Activated CD4-positive, CD25-positive, alpha-beta regulatory T cell treated with anti-CD3 and anti-CD28 coated beads, Interleukin-2, amount 50 U/mL, for 72 hours (primary cell): ENCODE measurements around the gene SIAH2.

Source experiments
- DNase-seq: peaks from one replicate; pipeline ENCODE4 v3.0.0; 2021

The SIAH2 gene

DNA sequence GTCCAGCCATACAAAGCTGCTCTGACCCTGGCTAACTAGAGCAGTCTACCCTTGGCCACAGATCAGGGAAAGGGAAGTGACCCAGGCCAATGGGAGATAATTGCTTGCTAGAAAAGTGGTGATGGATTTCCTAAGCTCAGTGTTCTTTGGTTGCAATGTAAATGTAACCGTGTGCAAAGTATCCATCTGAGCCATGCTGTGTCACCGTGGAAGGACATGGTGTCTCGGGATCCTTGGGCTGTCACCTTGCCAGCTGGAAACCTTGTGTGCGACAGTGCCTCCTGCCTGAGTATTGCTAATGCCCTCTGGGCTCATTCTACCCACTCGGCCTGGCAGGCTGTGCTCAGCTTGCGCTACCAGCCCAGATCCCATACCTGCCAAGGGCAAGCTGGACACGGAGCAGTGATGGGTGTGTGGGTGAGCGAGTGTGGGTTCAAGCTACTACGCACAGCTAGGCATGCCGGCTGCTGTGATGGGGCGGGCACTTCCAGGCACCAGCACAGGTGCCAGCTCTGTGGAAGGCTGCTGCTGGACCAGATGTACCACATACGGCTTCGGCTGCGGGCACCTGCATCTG lies 10.7 kb upstream of the SIAH2 start:
- no peak for DNase-seq

DNA sequence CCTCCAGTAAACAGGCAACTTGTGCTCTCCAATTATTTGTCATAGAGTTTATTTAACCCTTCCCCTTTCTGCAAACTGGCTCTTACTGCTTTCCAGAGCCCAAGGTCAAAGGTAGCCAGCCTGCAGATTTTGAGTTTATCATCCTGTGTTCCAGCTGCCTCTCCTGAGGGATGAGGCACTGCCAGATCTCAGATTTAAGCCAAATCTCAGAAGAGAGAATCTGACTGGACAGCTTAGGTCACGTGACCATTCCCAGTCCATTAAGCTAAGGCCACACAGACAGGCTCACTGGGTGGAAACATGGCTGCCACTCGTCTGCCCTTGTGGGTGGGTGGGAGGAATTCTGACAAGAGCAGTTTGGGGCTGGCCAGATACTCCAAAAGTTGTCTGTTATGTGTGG lies 8.6 kb upstream of the SIAH2 start:
- no peak for DNase-seq

DNA sequence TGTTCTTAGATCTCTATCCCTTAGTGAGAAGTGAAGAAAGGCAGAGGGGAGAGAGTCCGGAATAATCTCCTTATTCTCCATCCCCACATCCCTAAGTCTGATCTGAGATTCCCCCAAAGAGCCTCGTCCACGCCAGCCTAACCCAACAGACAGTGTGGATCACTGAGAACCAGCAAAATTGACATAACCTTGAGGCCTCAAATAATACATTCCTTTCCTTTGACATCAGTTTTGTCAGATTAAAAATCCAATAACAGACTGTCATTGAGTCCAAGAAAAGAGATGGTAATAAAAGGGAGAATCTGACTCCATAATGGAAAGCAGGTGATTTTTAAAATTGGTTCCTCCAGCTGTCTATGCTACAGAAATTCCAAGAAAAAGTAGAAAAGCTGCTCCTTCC lies 7.7 kb upstream of the SIAH2 start:
- no peak for DNase-seq

DNA sequence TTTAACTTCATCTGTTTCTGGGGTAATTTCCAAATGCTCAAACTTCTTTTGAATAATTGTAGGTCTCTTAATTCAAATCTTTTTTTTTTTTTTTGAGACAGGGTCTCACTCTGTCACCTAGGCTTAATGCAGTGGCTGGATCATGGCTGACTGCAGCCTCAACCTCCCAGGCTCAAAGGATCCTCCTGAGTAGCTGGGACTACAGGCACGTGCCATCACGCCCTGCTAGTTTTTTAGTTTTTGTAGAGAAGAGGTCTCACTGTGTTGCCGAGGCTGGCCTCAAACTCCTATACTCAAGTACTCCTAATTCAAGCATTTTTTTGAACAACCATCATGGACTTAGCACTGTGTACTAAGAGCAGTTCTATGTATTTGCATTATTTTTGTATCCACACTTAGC lies 3.8 kb upstream of the SIAH2 start:
- DNase-seq = no peak

DNA sequence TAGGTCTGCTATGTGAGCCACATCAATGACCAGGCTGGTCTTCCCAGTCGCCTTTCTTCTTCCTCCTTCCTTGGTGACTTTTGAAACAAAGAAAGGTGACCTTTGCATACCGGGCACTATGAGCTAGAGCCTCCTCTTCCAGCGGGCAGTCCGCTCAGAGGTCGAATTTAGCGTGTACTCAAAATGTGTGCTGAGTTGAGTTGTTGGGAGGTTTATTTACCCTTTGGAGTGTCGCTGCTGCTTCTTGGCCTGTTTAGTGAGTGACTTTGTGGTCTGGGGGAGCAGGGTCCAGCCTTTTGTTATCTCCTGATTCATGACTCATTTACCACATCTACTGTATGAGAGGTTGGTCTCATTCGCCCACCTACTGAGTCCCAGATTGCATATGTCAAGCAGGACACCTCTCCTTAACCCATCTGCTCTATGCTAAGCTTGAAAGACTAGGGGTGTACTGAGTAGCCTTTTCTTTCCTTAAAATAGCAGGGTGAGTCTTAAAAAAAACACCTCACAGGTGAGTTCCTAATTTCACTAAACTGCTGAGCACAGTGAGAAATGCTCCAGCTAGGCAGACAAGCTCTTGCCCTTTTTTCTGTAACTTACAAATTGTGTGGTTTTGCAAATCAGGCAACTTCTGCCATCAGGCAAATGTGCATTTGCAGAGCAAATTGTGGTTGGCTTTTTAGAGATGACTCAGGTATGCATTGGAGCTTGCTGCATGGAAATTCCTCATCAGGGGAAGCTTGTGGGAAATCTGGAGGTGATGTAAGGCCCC lies 3.2 kb upstream of the SIAH2 start:
- no peak for DNase-seq

DNA sequence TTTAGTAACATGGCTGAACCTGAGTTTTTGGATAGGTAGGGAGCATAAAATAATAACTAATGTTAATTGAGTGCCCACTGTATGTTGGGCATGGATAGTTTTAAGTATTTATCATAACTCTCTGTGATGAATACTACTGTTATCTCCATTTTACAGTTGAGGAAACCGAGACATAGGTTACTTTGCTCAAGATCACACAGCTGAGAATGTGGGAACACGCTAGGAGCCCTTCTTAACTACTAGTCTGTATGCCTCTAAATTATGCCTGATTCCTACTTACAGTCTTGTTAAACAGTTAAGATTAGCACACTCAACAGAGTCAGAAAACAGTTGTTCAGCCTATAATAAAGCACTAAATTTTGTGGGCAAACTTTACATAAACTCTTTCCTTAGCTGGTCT lies 2.0 kb upstream of the SIAH2 start:
- no peak for DNase-seq

DNA sequence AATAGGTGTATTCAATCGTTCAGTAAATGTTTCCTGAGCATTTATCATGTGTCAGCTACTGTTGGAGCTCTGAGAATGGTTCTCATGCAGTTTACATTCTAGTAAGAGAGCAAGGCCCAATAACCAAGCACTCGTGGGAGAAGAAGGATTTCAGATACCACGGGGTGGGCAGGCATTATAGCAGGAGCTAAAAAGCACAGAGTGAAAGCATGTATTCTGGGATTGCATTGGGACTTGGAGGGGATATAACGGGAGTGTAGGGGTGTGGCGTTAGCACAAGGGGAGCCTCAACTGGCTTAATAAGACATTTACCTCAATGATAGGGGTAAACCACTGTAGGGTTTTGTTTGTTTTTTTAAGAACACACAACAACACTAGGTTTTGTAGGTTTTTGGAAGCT lies 1.6 kb upstream of the SIAH2 start:
- no peak for DNase-seq

DNA sequence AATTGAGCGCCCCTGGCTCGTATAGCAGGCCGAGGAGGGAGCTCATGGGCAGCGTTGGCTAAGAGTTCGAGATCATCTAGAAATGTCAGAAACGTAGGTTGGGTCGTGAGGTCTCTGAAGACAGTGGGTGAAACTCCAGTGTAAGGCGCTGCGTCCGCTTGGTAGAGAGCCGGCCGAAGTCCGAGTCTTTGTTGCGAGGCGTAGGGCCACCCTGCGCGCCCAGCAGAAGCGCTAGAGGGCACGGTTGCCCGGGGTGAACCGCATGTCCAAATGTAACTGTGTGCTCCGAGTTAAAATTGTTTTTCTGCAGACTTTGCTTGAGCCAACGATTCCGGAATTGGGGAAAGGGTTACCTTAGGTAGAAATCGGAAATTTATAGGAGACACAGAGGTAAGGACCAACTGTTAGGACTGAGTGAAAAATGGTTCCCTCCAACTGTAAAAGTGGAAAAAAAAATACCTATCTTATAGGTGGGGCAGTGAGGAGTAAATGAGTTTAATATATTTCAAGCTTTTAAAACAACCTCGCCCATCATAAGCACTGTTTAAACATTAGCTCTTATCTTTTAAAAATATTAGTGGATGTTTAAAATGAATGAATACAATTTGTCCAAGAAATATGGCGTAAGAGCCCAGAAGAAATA lies 993 bp upstream of the SIAH2 start:
- peak; percentile 63 for DNase-seq

DNA sequence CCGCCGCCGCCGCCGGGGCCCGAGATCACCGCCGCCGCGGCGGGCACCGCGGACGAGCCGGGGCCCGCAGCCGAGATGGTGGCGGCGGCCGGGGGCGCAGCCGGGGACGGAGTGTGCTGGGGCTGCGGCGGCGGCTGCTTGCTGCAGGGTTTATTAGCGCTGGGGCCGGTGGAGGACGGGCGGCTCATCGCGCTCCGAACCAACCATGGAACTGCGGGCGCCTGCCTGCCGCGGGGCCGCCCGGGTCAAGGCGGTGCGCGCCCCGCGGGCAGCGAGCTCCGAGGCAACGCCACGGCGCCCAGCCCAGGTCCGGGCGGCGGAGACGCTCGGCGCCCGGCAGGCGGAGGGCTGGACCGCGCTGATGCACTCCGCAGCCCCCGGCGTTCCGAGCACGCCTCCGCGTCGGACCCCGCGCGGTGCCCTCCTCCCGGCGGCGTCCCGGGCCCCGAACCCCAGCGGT lies 277 bp downstream of the SIAH2 start:
- DNase-seq = no peak

DNA sequence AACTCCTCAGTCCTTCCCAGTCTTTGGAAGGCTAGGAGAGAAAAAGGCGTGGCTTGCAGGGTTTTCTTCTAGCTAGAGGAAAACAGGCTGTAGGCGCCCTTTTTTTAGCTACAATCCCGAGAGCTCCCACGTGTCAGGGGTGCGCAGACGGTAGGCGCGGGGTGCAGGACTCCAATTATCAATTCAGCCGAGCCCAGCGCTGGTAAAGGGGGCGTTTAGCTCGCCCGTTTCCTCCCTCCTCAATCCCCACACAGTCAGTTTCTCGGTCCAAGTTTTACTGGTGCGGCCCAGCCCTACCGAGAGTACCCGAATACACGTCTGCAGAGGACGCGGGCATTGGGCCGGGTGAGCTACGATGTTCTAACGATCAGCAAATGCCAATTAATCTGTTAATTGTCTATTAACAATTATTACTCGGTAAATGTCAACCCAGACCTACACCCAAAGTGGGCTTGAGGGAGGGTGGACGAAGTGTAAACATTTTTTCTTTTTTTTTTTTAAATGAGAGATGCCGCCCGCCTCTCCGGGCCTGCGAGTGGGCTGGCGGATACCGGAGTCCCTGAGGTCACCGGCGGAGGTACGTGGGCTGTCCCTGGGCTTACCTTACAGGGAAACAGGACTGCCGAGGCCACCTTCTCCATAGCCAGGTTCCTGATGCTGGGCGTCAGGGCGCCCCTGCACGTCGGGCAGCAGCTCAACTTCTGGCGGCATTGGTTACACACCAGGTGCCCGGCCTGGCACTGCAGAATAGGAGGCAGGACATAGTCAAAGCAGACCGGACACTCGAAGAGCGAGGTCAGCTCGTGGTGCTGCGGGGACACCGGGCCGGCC lies 923 bp downstream of the SIAH2 start:
- DNase-seq = peak; percentile 55

DNA sequence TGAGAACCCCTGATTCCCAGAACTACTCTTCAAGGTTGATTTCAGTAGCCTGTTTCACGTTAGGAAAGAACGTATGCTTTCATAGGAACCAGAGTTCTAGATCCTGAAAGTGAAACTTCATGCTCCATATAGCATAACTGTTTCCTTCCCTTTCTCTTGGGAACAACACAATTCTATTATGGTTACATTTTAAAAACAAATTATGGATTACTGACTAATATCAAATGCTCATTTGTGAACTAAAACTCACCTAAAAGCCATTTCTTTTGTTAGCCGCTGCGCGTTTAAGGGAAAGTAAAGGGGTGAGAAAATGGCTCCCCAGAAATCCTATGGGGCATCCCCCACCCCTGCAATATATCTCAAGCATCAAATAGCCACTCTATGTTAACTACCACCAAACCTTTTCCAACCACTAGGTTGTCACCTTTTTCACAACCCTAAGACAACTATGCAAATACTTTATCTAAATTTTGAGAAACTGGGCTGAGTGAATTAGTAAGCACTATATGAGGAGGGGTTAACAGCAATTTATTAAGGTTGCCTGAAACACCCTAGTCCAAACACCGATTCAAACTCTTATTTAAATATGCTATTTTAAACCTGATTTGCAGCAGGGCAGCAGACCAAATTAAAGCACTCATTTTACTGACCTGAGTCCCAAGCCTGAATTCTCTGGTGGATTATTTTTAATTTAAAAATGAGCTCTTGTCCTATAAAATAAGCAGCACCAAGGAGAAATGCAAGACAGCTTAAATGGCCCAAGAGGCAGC lies 2.4 kb downstream of the SIAH2 start:
- DNase-seq = no peak

DNA sequence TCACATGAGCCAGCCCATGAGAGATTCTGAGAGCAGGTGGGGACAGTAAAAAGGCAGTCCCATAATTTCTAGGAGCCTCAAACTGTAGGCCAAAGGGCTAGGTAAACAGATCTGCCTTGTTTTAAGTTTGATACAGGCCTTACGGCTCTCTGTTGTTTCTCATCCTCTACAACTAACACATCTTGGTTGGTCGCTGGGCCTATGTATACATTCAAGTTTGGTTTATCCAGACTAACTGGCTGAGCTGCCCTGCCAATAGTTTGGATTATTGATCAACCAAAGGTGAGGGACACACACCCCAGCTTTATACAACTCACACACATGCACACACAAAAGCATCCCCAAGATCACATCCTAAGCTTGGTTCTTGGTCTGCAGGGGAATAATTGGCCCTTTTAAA lies 3.0 kb downstream of the SIAH2 start:
- DNase-seq = no peak

DNA sequence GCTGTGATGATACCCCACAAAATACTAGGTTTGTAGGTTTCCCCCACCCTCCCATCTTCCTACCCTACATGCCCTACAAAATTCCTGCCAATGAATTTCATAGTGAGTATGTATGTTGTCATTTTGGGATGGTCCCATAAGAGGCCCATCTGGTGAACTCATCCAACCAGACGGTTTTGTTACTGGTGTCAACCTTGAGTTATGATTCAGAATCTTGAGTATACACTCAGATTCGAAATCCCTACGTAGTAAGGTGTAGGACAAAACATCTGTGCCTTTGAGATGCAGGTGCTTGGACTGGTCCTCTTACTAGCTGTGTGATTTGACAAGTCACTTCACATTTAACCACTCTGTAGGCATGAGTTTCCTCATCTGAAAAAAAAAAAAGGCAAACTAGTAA lies 3.6 kb downstream of the SIAH2 start:
- DNase-seq = no peak

DNA sequence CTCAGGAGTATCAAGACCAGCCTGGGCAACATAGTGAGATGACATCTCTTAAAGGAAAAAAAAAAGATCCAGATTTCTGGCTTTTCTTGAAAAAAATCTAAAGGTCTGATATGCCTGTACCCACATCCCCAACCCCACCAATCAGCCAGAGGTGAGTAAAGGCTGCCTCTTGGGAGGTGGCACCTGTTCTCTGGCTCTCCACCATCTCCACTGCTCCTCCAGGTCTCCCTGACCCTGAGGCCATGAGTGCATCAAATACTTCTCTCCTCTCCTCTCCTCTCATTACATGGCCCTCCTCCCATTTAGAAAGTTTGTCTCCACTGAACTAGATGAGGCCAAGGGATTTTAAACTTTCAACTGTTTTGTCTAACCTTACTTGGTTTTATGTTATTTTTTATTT lies 5.2 kb downstream of the SIAH2 start:
- DNase-seq = no peak

DNA sequence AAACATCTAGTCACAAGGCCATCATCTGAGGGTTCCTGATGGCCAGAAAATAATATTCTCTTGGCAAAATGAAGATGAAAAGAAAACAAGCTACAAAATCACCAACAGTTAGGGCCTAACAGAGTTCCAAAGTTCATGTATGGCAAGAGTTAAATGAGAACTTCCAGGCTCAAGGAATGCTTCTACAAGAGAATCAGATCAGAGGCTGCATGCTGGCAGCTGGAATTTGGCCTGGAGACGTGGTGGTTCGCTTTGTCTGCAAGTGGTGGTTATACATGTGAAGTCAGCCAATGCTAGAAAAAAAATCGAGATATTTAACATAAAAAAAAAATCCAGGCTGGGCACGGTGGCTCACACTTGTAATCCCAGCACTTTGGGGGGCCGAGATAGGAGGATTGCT lies 5.6 kb downstream of the SIAH2 start:
- DNase-seq = no peak

DNA sequence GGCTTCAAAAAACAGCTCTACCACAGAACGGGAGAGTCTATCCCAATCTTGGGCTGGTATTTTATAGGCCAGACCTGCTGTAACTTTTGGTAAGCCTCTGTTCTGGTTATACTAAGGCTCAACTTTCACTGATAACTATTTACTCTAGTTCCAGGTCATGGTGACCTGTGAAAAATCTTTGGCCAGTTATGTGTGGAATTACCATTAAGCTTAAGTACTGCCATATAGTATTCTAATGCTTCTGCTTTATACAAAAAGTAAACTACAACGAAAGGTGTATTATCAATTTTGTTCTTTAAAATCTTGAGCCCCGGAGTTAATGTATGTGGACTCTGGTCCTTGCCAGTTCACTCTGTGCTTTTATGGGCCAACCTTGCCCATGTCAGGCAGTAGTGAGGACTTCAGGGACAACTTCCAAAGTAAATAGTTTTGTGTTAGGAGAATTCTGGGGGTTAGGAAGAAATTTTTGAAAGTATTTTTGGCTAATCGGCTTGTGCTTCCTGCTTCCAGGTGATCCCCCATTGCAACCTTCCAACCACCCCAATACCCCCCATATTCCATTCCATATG lies 6.4 kb downstream of the SIAH2 start:
- DNase-seq = no peak

DNA sequence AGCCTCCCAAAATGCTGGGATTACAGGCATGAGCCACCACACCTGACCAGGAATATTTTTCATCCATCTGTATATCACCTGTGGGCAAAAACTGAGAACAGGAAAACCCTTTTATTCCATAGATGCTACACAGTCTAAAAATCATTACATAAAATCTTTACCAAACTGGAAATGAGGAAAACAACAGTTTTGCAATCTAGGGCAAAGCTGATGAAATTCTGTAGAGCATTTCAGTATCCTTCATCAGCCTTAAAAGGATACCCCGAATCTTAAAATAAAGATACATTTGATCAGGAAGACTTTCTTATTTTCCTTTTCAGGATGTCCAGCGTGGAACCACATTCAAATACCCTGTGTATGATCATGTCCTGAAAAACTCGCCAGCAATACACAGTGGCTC lies 7.1 kb downstream of the SIAH2 start:
- DNase-seq = no peak

DNA sequence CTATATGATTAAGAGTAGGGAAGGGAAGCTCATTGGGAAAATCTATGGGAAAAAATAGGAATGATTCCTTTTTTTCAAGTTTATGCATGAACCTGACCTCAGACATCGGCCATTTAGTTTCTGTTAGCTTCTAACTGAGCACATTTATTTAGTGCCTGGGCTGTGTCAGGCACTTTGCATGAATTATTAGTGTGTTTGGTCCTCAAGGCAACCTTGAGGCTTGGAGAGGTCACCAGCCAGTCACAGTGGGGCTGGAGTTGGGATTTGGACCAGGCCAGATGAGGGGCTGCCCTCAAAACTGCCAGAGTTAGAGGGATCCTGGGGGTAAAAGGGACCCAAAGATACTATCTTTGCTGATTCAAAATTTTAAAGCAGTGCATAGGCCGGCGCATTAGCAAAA lies 8.1 kb downstream of the SIAH2 start:
- DNase-seq = no peak

DNA sequence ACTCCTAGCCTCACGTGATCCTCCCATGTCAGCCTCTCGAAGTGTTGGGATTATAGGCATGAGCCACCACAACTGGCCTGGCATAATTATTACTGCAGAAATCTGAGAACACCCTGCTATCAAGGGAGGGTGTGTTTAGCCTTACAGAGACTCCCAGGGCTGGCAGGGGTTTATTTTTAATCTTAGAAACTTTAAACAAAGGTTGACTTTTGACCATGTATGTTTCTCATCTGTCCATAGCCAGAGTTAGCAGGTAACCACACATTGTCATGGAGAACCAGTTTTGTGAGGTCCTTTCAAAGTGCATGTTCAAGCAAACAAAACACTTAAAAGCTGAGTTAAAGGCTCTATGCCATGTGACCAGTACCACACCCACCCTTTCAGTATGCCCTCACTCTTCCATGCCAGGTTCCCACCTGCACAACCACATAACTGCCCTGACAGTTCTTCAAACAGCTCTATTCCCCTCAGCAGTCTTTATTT lies 11.1 kb downstream of the SIAH2 start:
- no peak for DNase-seq

DNA sequence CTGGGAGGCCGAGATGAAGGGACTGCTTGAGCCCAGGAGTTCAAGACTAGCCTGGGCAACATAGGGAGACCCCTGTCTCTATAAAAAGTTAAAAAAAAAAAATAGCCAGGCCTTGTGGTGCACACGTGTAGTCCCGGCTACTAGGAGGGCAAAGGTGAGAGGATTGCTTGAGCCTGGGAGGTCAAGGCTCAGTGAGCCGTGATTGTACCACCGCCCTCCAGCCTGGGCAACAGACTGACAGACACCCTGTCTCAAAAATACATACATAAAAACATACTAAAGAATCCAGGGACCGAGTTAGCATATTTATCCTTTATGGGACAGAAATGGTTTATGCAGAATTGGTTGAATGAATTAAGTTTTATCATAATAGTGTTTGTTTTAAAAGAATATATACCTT lies 13.7 kb downstream of the SIAH2 start:
- no peak for DNase-seq

DNA sequence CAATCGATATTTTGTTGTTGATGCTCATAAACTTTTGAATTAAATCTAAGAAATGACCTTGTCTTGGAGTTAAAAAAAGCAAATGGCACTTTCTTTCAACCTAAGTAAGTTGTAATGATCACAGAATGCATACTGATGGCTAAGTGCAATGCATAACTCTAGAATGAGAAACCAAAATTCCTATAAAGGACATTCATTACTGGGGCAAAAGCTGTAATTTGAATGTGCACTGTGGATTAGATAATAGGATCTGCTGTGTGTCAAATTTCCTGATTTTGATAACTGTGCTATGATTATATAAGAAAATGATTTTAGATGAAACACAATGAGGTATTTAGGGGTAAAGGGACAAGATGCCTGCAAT lies 14.3 kb downstream of the SIAH2 start:
- no peak for DNase-seq
